ENCODE results near the gene TRIM67. TPM values are rescaled to one million over a fixed set of nuclear protein-coding genes. Genes with fewer than 3 reads are reported as not detected.

Gene TRIM67
- total and polyA plus RNA-seq, 2 experiments from 2014 or later, result 0.13 TPM; not detected in 1

DNA sequence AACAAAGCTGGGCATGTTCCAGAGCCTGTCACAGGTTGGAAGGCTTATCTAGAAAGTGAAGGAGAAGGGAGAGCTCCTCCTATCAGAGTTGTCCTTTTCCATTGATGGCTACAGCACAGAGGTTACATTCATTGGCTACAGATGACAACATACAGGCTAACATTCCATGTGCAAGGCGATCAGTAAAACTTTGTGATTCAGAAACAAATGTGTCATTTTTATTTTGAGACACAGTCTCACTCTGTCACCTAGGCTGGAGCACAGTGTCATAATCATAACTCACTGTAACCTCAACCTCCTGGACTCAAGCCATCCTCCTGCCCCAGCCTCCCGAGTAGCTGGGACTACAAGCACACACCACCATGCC lies 32.6 kb downstream of the TRIM67 start:
- 88% methylated on average over 2 of the region's 2 CpGs for WGBS (ENCODE audit: low lambda C conversion rate, missing lambda C conversion rate)
- H3K4me2 ChIP-seq, result no peak overlapping the region

GRCh38 chr1:231194843-231195516 lies 33.1 kb downstream of the TRIM67 start:
- Histone ChIP-seq H3K79me2 (no peaks in the 10 kb centered on the region), H3K9me3 (ENCODE audit: low read depth) (no peaks in the 10 kb centered on the region), H3K4me3 (no peak overlapping the region), H3K9me2 (replicated peaks; ENCODE audit: insufficient read depth) (no peaks in the 10 kb centered on the region), H3K4me2 (no peak overlapping the region), H2AFZ (no peak overlapping the region), H3K27ac (peak overlapping the region; percentile 59), H4K20me1 (ENCODE audit: insufficient read depth, poor library complexity, severe bottlenecking) (no peaks in the 10 kb centered on the region), H3K4me1 (ENCODE audit: insufficient read depth) (no peaks in the 10 kb centered on the region), H3K36me3 (replicated peaks; ENCODE audit: insufficient read depth, low read depth) (no peaks in the 10 kb centered on the region), H3K27me3 (no peaks in the 10 kb centered on the region)
- 50% methylated on average over 8 of the region's 8 CpGs for WGBS (ENCODE audit: low lambda C conversion rate, missing lambda C conversion rate)
- no peak for TF ChIP-seq EZH2 (IDR thresholded peaks at IDR 0.05; ENCODE audit: borderline replicate concordance)
- no peak for TF ChIP-seq EZH2phosphoT487 (IDR thresholded peaks at IDR 0.05; ENCODE audit: low read depth, severe bottlenecking, unreplicated experiment)
- TF ChIP-seq, protein P1, sequence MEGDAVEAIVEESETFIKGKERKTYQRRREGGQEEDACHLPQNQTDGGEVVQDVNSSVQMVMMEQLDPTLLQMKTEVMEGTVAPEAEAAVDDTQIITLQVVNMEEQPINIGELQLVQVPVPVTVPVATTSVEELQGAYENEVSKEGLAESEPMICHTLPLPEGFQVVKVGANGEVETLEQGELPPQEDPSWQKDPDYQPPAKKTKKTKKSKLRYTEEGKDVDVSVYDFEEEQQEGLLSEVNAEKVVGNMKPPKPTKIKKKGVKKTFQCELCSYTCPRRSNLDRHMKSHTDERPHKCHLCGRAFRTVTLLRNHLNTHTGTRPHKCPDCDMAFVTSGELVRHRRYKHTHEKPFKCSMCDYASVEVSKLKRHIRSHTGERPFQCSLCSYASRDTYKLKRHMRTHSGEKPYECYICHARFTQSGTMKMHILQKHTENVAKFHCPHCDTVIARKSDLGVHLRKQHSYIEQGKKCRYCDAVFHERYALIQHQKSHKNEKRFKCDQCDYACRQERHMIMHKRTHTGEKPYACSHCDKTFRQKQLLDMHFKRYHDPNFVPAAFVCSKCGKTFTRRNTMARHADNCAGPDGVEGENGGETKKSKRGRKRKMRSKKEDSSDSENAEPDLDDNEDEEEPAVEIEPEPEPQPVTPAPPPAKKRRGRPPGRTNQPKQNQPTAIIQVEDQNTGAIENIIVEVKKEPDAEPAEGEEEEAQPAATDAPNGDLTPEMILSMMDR (IDR thresholded peaks at IDR 0.05; ENCODE audit: poor library complexity), result no peak
- DNase-seq (ENCODE audit: low spot score), result peak; percentile 46

More for the DNA sequence above, 32.6 kb downstream of the TRIM67 start:
- Histone ChIP-seq H3K27ac (peak overlapping the region; percentile 1), H4K20me1 (ENCODE audit: insufficient read depth, poor library complexity, severe bottlenecking) (no peaks in the 10 kb centered on the region), H2AFZ (no peak overlapping the region), H3K9me3 (ENCODE audit: low read depth) (no peaks in the 10 kb centered on the region), H3K27me3 (no peaks in the 10 kb centered on the region), H3K4me3 (no peak overlapping the region), H3K36me3 (replicated peaks; ENCODE audit: insufficient read depth, low read depth) (no peaks in the 10 kb centered on the region), H3K4me1 (ENCODE audit: insufficient read depth) (no peaks in the 10 kb centered on the region), H3K9me2 (replicated peaks; ENCODE audit: insufficient read depth) (no peaks in the 10 kb centered on the region), H3K79me2 (no peaks in the 10 kb centered on the region)
- DNase-seq (ENCODE audit: low spot score), result no peak
- TF ChIP-seq EZH2 (IDR thresholded peaks at IDR 0.05; ENCODE audit: borderline replicate concordance) (no peak), EZH2phosphoT487 (IDR thresholded peaks at IDR 0.05; ENCODE audit: low read depth, severe bottlenecking, unreplicated experiment) (no peak)
- TF ChIP-seq, protein P1 (IDR thresholded peaks at IDR 0.05; ENCODE audit: poor library complexity), result no peak

- 90% methylated on average over 3 of the region's 3 CpGs for WGBS (ENCODE audit: low lambda C conversion rate, missing lambda C conversion rate)
- no peaks in the 10 kb centered on the region for H3K4me1 ChIP-seq (ENCODE audit: insufficient read depth)
- DNase-seq (ENCODE audit: low spot score), result no peak
These were observed 34.4 kb downstream of the TRIM67 start for GRCh38 chr1:231196307-231196706.

More at GRCh38 chr1:231196307-231196706, 34.4 kb downstream of the TRIM67 start:
- H3K9me3 ChIP-seq (ENCODE audit: low read depth), result no peaks in the 10 kb centered on the region
- H3K9me2 ChIP-seq (replicated peaks; ENCODE audit: insufficient read depth), result no peaks in the 10 kb centered on the region
- no peak overlapping the region for H3K4me2 ChIP-seq
- H3K27me3 ChIP-seq, result no peaks in the 10 kb centered on the region
- no peaks in the 10 kb centered on the region for H3K36me3 ChIP-seq (replicated peaks; ENCODE audit: insufficient read depth, low read depth)
- TF ChIP-seq EZH2 (IDR thresholded peaks at IDR 0.05; ENCODE audit: borderline replicate concordance) (no peak), EZH2phosphoT487 (IDR thresholded peaks at IDR 0.05; ENCODE audit: low read depth, severe bottlenecking, unreplicated experiment) (no peak)
- TF ChIP-seq, protein P1 (IDR thresholded peaks at IDR 0.05; ENCODE audit: poor library complexity), result no peak
- no peaks in the 10 kb centered on the region for H4K20me1 ChIP-seq (ENCODE audit: insufficient read depth, poor library complexity, severe bottlenecking)
- H3K79me2 ChIP-seq, result no peaks in the 10 kb centered on the region
- H2AFZ ChIP-seq, result no peak overlapping the region
- no peak overlapping the region for H3K27ac ChIP-seq
- H3K4me3 ChIP-seq, result no peak overlapping the region

Measured in hepatocyte (in vitro differentiated cells).